Measurements from ENCODE around the gene CABP4. TPM values are rescaled to one million over a fixed set of nuclear protein-coding genes. Genes with fewer than 3 reads are reported as not detected.
A peak's percentile ranks its signal among the peaks of the same experiment; 100 is the strongest.

Gene CABP4
- total and polyA plus RNA-seq, 8 donors, result 0.43 to 1.7 (median 0.62) TPM; not detected in 2

DNA sequence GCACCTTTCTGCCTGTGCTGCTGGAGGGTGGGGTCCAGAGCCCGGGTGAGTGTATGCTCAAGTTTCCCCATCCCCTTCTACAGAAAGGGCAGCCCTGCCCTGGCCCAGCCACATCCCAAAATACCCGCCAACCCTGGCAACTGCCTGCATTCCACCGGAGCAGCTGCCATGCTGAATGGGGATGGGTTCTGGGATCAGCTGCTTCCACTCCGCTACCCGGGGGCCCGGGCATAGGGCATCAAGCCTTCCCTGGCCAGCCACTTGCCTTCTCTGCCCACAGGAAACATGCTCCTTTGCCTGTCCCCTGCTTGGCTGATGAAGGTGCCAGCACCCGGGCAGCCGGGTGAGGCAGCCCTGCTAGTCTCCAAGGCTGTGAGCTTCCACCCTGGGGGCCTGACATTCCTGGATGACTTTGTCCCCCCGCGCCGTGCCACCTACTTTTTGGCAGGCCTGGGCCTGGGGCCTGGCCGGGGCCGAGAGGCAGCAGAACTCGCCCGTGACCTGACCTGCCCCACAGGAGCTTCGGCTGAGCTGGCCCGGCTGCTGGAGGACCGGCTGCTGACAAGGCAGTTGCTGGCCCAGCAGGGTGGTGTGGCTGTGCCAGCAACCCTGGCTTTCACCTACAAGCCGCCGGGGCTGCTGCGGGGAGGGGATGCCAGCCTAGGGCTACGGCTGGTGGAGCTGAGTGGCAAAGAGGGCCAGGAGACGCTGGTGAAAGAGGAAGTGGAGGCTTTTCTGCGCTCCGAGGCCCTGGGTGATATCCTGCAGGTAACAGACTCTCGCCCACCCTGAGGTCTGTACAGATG lies 36.5 kb upstream of the CABP4 start:
- intact Hi-C loops (cut with DNase I; ENCODE audit: low total_unique reads), result no loop called here
- H3K27ac ChIP-seq, result peak overlapping the region; percentile 23 to 96 (median 52)
- H3K36me3 ChIP-seq, result no peaks in the 10 kb centered on the region
- H3K27me3 ChIP-seq, result peaks cover 0 to 17% (median 0%) of the 10 kb centered on the region in 3 donors
- H3K4me3 ChIP-seq, result no peak overlapping the region
- no peaks in the 10 kb centered on the region for H3K9me3 ChIP-seq
- TF ChIP-seq EP300 (IDR thresholded peaks at IDR 0.05) (no peak), POLR2A (IDR thresholded peaks at IDR 0.05) (no peak), POLR2AphosphoS5 (IDR thresholded peaks at IDR 0.05) (no peak)
- TF ChIP-seq, protein P1, sequence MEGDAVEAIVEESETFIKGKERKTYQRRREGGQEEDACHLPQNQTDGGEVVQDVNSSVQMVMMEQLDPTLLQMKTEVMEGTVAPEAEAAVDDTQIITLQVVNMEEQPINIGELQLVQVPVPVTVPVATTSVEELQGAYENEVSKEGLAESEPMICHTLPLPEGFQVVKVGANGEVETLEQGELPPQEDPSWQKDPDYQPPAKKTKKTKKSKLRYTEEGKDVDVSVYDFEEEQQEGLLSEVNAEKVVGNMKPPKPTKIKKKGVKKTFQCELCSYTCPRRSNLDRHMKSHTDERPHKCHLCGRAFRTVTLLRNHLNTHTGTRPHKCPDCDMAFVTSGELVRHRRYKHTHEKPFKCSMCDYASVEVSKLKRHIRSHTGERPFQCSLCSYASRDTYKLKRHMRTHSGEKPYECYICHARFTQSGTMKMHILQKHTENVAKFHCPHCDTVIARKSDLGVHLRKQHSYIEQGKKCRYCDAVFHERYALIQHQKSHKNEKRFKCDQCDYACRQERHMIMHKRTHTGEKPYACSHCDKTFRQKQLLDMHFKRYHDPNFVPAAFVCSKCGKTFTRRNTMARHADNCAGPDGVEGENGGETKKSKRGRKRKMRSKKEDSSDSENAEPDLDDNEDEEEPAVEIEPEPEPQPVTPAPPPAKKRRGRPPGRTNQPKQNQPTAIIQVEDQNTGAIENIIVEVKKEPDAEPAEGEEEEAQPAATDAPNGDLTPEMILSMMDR (IDR thresholded peaks at IDR 0.05), result no peak
- WGBS, 5 donors, result 31 to 53% (median 39%) methylated on average over 7 to 26 of the region's 26 CpGs
- H3K4me1 ChIP-seq, result peaks cover 60 to 68% (median 68%) of the 10 kb centered on the region in 4 donors
- DNase-seq, result peak in 1 of 2 donors; percentile 67

- TF ChIP-seq, protein P1 (IDR thresholded peaks at IDR 0.05), result no peak
- no peak for TF ChIP-seq POLR2AphosphoS5 (IDR thresholded peaks at IDR 0.05)
- TF ChIP-seq POLR2A (IDR thresholded peaks at IDR 0.05), result no peak
- TF ChIP-seq EP300 (IDR thresholded peaks at IDR 0.05), result no peak
- no peaks in the 10 kb centered on the region for H3K9me3 ChIP-seq
- no peaks in the 10 kb centered on the region for H3K36me3 ChIP-seq
- intact Hi-C loops (cut with DNase I; ENCODE audit: low total_unique reads), result no loop called here
- 83 to 86% (median 85%) methylated on average over 15 to 21 of the region's 21 CpGs for whole genome bisulfite sequencing, 5 donors
- peak overlapping the region; percentile 52 to 96 (median 94) for H3K27ac ChIP-seq
- H3K4me1 ChIP-seq, result peaks cover 60 to 68% (median 67%) of the 10 kb centered on the region in 4 donors
- H3K27me3 ChIP-seq, result peaks cover 0 to 17% (median 0%) of the 10 kb centered on the region in 3 donors
- no peak for DNase-seq
- no peak overlapping the region for H3K4me3 ChIP-seq
These were observed 35.7 kb upstream of the CABP4 start for GRCh38 chr11:67419325-67420049.

DNA sequence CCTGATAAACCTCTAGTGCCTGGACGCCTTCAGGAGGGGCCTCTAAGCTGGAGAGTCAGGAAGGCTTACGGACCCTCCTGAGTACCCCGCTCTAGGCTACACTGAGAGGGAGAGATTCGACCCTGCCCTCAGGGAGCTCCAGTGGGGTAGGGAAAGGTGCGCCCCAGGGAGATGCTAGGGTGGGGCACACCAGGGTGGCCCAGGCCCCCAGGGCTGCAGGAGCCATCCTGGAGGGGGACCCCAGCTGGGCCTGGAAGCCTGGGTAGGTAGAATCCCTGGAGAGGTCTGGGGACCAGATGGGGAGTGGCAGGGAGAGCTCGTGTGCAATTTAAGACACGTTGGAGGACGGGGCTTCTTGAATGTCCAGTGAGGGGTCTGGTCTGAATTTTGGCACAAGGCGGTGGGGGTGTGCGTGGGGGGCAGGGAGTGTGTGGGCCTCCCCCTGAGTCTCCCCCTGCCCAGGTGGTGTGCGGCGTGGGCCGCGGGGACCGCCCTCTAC lies 35.0 kb upstream of the CABP4 start:
- intact Hi-C loops (cut with DNase I; ENCODE audit: low total_unique reads), result no loop called here
- Histone ChIP-seq H3K27me3 (peaks cover 0 to 11% (median 0%) of the 10 kb centered on the region in 3 donors), H3K27ac (peak overlapping the region; percentile 88 to 96 (median 94)), H3K9me3 (no peaks in the 10 kb centered on the region), H3K36me3 (no peaks in the 10 kb centered on the region), H3K4me1 (peaks cover 53 to 62% (median 60%) of the 10 kb centered on the region in 4 donors), H3K4me3 (peak overlapping the region; percentile 52 to 66 (median 62))
- 30 to 43% (median 34%) methylated on average over 11 to 15 of the region's 15 CpGs for WGBS, 5 donors
- no peak for DNase-seq
- TF ChIP-seq, protein P1 (IDR thresholded peaks at IDR 0.05), result no peak
- TF ChIP-seq EP300 (IDR thresholded peaks at IDR 0.05) (no peak), POLR2A (IDR thresholded peaks at IDR 0.05) (no peak), POLR2AphosphoS5 (IDR thresholded peaks at IDR 0.05) (no peak)
